HG03025 (cell line): ENCODE results near the gene KLF7.

Experiments used
- ATAC-seq: cut with Tn5 transposase; IDR thresholded peaks from one replicate; pipeline ENCODE4 v1.9.1; 2021; ENCODE audit warnings: mild to moderate bottlenecking, moderate library complexity; ENCODE audit not compliant: unreplicated experiment, low FRiP score

KLF7 gene

DNA sequence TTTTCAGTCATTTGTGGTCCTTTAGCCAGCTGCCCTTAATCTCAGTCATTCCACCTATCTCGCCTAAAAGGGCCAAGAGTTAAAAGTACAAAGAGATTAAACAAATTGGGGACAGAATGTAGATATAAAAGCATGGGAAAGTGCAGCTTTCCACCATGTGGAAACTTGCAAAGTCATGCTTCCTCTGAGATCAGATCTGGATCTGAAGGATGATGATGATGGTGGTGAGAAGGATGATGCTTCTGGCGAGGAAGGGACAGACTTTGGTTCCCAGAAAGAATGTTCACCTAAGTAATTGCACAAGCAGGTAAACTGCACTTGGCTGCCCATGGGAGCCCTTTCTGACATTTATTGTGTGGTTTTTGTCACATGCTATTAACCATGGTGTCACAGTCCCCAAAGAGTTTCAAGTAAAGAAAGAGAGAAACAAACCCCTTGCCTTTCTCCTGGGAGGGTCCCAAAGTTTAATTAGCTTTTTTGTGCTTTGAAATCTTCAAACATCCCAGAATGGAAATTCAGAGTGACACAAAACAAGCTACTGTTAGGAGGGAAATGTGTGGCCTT, 34.7 kb downstream of the KLF7 start:
- no peak for ATAC-seq

DNA sequence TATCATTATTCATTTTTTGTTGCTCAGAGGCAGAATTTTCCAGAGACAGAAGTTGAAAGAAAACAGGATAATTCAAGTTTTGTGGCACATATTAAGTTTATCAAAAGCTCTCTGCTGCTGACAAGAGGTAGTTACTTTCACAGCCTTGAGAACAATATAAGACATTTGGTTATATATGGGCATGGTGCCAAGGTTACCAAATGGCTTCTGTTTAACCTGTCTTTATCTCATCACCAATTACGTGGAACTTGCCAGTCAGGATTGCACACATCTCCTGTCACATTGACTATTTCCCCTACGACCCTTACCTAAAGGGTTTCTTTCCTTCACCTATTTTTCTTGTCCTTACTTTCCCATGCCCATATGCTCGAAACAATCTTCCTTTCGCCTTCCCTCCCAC, 35.9 kb downstream of the KLF7 start:
- ATAC-seq, result no peak

DNA sequence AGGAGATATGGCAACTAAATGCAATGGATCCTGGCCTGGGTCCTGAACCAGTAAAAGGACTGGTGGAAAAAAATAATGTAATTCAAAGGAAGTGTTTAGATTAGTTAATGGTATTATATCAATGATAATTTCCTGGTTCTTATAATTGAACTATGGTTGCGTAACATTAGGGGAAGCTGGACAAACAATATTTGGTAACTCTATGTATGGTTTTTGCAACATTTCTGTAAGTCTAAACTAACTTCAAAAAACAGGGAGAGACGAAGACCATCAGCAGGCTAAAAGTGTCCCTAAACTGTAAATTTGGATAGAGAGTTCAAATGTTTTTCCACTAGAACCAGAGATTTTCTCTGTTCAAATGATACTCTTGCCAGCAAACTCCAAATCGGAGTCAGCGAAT, 36.9 kb downstream of the KLF7 start:
- no peak for ATAC-seq

DNA sequence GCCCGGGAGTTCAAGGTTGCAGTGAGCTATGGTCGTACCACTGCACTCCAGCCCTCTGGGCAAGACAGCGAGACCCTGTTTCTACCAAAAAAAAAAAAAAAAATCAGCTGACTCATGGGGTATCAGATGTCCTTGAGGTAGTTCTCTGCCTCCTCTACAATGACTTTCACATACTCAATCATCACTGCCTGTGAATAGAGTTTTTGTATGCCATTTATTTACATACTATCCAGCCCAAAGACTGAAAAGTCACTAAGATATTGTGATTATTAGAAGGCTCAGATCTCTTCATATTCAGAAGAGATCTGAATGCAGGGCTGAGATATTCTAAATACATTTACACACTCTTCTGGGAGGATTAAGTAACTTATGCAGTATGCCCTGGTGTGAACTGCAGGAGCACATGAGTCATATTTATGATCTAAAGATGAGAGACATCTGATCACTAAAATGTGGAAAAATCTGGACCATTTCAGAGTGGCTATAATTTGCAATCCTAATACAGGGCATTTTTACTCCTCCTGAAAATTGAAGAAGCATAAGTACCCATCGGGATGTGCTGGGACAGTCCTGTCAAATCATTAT, 38.9 kb downstream of the KLF7 start:
- no peak for ATAC-seq

DNA sequence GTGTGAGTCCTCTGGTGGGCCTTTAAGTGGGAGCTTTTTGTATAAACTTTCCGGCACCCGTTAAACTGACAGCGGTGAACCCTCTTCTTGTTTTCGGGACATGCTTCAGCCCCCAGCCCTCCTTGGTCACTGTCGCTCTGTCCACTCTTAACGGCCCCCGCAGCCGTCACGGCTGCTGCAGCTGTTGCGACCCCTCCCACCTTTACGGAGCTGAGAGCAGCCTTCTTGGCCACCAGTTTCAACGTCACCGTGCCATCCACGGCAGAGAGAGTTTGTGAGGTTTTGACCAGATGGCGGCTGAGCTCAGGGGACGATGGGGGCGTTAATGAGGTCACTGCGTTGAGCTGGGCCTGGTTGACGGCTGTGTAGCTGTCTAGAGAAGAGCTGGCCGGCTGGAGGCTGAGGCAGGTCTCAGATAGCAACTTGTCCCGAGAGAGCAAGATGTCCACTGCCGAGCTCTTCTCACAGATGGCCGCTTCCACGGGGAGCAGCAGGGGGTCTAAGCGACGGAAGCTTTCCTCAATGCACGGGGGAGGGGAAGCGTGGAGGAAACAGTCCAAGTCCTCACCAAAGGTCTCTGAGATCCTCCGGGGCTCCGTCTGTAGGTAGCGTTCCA, 41.9 kb downstream of the KLF7 start:
- ATAC-seq, result no peak

DNA sequence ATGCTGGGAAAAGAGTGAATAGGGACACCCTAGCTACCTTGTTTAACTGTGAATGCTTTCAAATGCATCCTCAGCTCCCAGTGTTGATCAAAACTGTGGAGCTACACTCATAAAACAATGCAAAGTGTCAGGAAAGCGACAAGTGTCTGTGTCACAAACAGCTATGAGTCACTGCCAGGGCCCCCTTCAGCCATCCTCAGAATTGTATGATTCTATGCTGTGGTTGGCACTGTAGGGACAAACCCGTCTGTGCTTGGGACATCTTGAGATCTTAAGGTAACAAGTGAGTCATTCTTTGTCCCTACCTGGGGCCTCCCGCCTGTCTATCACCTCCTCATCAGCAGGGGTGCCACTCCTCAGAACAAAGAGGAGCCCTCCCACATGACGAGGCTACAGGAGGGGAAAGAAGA, 42.4 kb downstream of the KLF7 start:
- ATAC-seq, result no peak

DNA sequence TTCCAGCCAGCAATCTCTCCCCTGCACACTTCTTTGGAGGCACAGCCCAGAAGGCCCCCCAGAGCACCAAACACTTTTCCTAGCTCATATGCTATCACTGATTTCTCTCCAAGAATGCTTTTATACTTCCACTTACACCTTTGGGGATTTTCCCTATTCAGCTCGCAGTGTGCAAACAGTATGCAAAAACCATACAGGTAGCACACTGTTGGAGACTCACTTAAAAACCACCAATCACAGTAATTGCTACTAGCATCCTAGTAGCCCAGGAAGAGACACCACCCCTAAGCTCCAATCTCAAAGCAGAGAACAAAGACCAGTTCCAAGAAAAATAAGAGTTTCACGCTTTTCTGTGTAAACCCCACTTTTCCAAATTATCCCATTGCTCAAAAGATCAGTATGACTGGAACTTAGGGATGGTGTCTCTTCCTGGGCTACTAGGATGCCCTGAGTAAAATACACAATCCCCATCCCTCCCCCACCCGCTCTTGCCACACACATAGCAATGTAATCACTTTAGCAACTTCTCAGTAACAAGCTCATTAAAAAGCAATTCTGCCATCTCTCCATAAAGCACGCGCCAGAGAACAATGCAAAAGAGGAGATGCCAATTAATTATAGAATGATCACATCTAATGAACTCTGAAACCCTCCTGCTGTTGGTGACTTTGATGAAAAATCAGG, 43.0 kb downstream of the KLF7 start:
- no peak for ATAC-seq

DNA sequence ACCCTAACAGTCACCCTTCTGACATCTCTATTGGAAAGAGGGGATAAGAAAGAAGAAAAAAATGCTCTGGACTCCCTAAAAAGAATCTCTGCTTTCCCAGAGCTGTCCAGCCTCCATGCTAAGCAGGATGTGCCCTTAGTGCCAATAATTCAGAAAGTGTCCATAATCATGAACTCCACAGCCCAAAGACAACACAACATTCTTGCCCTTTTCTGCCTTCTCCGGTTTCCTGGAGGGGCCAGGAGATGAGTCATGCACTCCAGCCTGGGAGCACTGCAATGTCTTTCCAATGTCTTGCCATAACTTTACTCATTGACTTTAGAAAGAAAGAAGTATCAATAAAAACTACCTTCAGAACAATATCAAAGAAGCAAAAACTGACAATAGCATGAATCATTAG, 44.0 kb downstream of the KLF7 start:
- ATAC-seq, result no peak

DNA sequence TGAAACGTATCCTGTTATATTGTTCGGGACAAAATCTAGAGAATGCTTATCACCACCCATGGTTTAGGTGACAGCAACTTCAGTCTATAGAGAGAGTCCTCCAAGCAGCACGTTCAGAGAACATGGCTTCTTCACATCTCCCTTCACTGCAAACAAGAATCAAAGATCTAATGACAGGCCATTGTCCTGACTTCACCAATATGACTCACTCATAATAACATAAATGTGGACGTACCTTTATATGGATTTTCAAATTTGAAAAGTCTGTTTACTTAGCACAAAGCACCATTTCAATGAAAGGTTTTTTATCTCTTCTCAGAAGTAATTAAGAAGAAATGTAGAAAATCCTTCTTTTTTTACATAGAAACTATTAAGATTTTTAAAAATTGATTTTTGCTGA, 46.7 kb downstream of the KLF7 start:
- no peak for ATAC-seq

DNA sequence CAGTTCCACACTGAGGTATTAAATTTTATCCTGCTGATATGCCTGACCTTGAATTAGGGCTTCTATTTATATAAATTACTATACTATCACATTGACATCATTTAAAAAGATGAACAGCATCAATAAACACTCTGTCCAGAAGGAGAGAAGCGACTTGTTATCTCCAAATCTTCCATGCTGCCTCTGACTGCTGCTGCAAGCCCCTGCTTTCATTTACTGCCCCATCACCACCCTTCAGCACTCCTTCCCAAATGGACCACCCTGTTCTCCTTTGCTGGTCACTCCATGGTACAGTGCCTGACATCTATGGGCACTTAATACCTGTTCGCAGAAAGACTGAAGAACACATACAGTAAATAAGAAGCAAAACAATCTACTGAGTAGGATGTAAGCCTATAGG, 48.1 kb downstream of the KLF7 start:
- no peak for ATAC-seq

DNA sequence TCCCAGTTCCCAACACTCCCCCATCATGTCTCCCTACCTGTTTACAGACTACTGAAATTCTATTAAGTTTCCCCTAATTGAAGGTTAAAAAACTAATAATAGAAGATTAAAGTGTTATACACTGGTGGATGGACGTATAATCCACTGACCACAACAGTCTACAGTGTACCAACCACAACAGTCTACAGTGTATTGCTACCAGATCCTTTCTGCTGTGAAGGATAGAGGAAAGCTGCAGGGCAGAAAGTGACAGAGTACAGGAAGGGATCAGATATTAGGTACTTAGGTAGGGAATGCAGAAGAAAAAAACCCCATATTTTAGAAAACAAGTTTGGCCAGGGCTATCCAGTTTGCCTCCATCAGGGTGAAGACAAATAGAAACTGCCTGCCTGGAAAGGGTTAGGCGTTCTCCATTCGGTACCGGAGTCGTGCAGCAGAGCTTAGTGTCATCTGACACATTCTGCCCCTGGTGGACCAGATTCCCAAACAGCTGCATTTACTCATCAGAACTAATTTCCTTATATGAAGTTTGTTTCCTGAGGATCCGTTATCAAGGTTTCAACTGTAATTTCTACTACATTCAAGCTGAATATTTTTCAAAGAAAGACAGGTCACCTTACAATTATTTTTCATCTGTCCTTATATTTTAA, 49.9 kb downstream of the KLF7 start:
- no peak for ATAC-seq

DNA sequence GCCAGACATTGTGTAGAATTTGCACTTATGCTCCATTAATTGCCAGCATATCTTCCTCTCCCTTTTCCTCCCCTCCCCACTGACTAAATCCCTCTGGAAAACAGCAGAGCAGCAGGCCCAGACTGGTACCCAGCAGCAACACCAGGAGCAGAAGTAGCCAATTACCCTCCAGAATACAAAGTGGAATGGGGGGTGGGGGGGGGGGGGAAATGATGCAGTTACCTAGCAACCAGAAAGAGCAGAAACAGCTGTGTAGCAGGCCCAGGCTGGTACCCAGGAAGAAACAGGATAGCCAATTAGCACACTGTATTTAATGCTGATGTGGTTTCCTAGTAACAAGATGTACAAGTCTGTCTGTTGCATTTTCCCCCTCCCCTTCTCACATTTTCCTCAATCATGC, 52.3 kb downstream of the KLF7 start:
- no peak for ATAC-seq

DNA sequence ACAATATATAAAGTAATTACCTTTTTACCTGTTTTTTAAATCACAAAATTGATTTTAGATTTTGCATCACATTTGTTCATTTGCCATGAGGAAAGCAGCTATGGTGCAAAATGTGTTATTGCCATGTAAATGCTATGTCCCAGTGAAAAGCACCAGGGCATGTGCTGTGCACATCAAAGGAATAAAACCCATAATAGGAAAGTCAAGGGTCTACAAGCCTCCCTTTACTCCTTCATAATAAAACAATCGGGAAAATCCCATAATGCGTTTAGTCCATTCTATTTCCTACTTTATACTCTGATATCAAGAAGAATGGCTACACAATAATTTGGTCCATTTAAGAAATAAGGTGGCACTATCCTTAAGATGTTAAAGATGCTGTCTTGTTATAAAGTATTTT, 53.0 kb downstream of the KLF7 start:
- ATAC-seq, result no peak

DNA sequence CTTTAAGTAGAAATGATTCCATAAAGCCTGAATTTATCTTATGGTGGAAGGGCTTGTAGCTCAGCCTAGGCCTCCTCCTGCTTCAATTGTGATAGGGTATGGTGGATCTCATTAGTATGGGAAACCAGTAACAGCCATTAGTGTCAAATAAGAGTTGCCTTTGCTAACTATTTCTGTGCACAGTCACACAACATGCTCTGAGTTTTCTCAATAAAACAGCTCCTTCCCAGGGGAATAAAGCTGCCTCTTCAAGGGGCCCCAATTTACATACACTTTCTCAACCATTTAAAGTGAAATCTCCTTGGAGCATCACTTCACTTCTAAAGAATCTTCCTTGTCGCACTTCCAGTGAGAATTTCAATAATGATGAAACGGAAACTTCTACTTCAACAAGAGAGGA, 53.4 kb downstream of the KLF7 start:
- no peak for ATAC-seq

DNA sequence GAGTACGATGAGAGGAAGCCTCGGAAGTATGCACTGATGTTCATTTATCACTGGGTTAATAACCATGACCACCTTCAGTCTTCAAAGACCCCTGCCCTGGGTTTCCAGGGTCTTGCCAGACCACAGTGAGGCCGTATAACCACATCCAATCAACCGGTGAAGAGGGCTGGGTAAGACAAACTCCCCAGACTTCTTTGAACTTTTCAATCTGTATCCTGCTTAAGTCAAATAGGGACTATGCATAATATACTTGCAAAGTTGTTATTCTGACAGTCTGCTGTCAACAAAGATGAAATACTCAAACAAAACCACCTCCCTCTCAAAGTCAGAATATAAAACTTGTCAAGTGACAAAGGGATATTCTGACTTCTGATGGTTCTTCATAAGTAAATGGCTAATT, 54.0 kb downstream of the KLF7 start:
- ATAC-seq, result no peak

DNA sequence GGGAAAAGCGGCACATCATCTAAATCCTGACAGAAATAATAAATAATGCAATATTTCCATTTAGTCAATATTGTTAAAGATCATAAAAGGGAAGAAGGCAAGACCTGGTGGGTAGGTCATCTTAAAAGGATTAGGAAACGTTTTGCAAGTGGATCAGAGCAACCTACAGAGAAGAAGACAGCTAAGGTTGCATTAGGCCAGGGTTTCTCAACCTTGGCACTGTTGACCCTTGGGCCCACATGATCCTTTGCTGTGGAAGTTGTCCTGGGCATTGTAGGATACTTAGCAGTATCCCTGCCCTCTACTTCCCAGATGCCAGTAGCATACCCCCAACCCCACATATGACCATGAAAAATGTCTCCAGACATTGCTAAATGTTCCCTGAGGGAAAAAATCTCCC, 55.0 kb downstream of the KLF7 start:
- ATAC-seq, result no peak

DNA sequence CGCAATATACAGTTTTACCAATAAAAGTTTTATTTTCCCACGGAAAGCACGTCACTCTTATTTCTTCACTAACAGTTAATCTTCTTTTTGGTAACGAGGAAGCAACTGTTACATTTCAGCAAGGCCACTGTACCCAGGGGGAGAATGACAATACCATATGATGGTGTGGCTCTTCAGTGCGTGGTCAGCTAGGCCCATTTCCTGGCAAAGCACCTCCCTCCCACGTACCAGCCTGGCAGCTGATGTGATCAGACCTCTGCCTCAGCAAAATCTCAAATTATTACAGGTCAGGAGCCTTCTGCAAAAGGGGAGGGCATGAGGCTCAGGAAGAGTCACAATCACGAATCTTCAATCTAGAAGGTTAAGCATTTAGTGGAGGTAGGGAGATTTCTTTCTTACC, 55.4 kb downstream of the KLF7 start:
- no peak for ATAC-seq

DNA sequence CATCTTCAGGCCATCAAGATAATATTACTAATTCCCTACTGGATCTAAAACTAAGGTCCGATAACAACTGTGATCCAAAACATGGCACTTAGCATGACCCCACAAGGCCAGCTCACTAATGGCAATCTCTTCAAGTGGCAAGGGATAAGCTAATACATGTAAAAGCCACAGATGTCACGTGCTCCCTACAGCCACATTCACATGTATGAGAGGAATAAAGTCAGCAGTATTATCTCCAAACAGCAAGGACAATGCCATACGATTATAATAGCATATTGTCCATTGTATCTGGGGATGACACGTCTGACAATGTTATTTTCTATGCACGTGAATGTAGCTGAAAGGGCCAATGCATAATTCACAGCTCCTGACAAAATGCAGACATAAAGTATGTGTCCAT, 56.0 kb downstream of the KLF7 start:
- ATAC-seq, result no peak

DNA sequence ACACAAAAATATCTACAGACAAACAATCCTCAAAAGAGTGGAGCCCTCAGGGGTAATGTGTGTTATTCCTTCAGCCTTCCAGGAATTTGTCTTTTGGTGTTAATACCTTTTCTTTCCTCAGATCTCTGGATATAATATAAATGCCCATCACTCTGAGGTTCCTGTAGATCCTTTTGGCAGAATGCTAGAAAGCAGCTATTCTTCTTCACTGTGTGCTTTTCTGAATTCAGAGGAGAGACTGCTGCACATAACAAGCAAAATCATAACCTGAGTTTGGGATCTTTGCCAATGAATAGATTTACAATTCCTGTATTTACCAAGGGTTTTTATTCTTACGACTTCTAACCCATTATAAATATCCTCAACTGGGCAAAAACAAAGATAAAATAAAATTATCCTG, 57.3 kb downstream of the KLF7 start:
- ATAC-seq, result no peak

DNA sequence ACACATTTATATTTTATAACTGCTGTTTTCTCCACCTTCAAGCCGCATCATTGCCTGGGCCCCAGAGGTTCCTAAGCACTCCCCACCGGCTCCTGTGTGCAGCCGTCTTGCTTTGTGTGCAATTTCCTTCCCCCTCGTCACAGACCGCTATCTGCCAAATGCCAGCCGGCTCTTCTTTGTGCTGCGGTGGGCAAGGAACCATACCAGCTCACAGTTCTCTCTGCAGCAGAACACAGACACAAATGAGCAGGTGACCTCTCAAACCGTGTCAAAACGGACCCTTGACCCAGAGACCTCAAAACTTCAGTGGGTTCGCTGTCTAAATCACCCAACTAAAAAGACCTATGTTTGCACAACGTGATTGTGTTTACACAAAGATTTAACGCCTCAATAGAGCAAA, 58.2 kb downstream of the KLF7 start:
- ATAC-seq, result no peak

DNA sequence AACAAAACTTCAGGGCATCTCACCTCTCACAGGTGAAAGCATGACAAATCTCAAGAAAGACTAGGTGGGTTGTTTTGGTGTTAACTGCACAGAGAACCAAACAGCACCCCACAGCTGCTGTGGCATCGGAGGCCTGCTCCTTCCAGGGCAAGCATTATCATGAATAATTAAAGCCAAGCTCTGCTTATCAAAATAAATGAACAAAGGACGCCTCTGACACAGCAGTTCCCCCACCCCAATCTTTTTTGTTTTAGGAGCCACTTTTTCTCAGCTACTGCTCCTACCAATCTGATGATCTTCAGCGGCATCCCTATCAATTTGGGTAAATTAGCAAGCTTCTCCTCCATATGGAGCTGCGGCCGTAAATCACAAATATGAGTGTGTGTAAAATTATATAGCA, 58.6 kb downstream of the KLF7 start:
- ATAC-seq, result no peak

DNA sequence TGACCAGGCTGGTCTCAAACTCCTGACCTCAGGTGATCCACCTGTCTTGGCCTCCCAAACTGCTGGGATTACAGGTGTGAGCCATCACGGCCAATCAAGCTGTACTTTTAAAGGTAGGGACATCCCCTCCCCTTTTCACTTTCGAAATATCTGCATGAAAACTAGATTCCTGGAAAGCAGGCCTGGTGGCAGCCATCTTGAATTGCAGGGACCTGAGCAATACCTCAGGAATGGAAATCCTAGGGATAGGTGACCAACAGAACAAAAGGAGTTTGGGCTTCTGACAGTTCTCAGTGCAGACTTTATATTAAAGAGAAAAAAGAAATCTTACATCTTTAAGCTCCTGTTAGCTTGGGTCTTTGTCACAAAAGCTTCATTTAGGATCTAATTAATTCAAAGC, 62.6 kb downstream of the KLF7 start:
- no peak for ATAC-seq
